MM.1S (cell line): ENCODE results near the gene HTRA2.

Experiments used
- CTCF ChIP-seq: fragments of 300-600 bp; sonication (generic); IDR thresholded peaks from 2 replicates; pipeline ENCODE4 v1.5.1; 2016; ENCODE audit warnings: antibody characterized with exemption, low read length, mixed read lengths
- EZH2 ChIP-seq: fragments of 300-600 bp; sonication (generic); optimal IDR thresholded peaks from 2 replicates; pipeline ENCODE3; 2017; ENCODE audit warnings: low read depth, mild to moderate bottlenecking, antibody characterized with exemption, low read length, mixed read lengths

- peak; percentile 44 for TF ChIP-seq CTCF
- no peak for TF ChIP-seq EZH2
These were observed 2.5 kb downstream of the HTRA2 start for GRCh38 chr2:74532222-74532621.
